GM12878 (cell line): Measurements from ENCODE around the gene CD3G. TPM values are rescaled to one million over a fixed set of nuclear protein-coding genes. Genes with fewer than 3 reads are reported as not detected.
A peak's percentile ranks its signal among the peaks of the same experiment; 100 is the strongest.

Experiments
- ATAC-seq: fragments of 200-7000 bp; cut with Tn5 transposase; 3 replicates; pipeline ENCODE4 v1.9.1; 2020; ENCODE audit warnings: mild to moderate bottlenecking, moderate library complexity
- BruUV-seq: library from RNA; stranded (reverse); fragments of 400-500 nt; replicated peaks from 2 replicates; lab custom pipeline; 2021; lab: Mats Ljungman, UMichigan
- CTCF ChIA-PET: fragments of 300-600 bp; sonication (Branson Sonifier 250); formaldehyde crosslinking; extraction: SDS; loops from one replicate; lab custom pipeline; 2021; ENCODE audit warnings: inconsistent platforms; lab: Yijun Ruan, JAX
- POLR2A ChIA-PET: fragments of 350-600 bp; formaldehyde crosslinking; extraction: SDS; loops from one replicate; lab custom pipeline; 2021; ENCODE audit warnings: inconsistent platforms; lab: Charles Lee
- RAD21 ChIA-PET: fragments of 300-600 bp; sonication (Branson Sonifier 250); formaldehyde crosslinking; loops from one replicate; lab custom pipeline; 2023; ENCODE audit warnings: antibody characterized with exemption; ENCODE audit not compliant: unreplicated experiment; lab: Charles Lee
- SMC1A ChIA-PET: fragments of 300-600 bp; sonication (Branson Sonifier 250); formaldehyde crosslinking; loops from one replicate; lab custom pipeline; 2023; ENCODE audit not compliant: unreplicated experiment, uncharacterized antibody; lab: Charles Lee
- DNase-seq: peaks from one replicate; pipeline ENCODE4 v3.0.0-alpha.2; 2011; ENCODE audit warnings: low read depth, low spot score
- FAIRE-seq: peaks from 3 replicates; lab custom pipeline; 2011; peaks lifted over from hg19 to GRCh38; lab: Jason Lieb, UNC
- H2AFZ ChIP-seq: 2 replicates; pipeline ENCODE4 v1.6.0; 2011; ENCODE audit warnings: low read depth, low read length, control low read depth; ENCODE audit not compliant: control insufficient read depth
- H3K27ac ChIP-seq: 2 replicates; pipeline ENCODE4 v1.5.1; 2011; ENCODE audit warnings: control low read depth; ENCODE audit not compliant: control insufficient read depth, insufficient read depth
- H3K27me3 ChIP-seq, 2 experiments: replicated peaks in 1 of 2; 2 replicates each; pipeline versions ENCODE4 v1.6.0 to v1.6.1; 2011; ENCODE audit warnings: low read length in 1 of 2; ENCODE audit not compliant: control insufficient read depth in 2 of 2, insufficient read depth in 2 of 2
- H3K36me3 ChIP-seq, 2 experiments: 2 replicates each; pipeline ENCODE4 v1.5.1; 2011; ENCODE audit warnings: low read length in 1 of 2; ENCODE audit not compliant: control insufficient read depth in 2 of 2, insufficient read depth in 2 of 2
- H3K4me1 ChIP-seq: 2 replicates; pipeline ENCODE4 v1.6.1; 2011; ENCODE audit warnings: mild to moderate bottlenecking, low read length, moderate library complexity, mixed read lengths; ENCODE audit not compliant: control insufficient read depth, insufficient read depth
- H3K4me2 ChIP-seq: 2 replicates; pipeline ENCODE4 v1.6.0; 2011; ENCODE audit warnings: control low read depth; ENCODE audit not compliant: control insufficient read depth, insufficient read depth
- H3K4me3 ChIP-seq: fragments of 200-600 bp; sonication (generic); 2 replicates; pipeline ENCODE4 v1.5.1; 2016
- H3K79me2 ChIP-seq: 2 replicates; pipeline ENCODE4 v1.6.0; 2011; ENCODE audit warnings: low read length; ENCODE audit not compliant: control insufficient read depth, insufficient read depth
- H3K9ac ChIP-seq: 2 replicates; pipeline ENCODE4 v1.8.0; 2011; ENCODE audit warnings: low read length, control low read depth, mixed read lengths; ENCODE audit not compliant: control insufficient read depth, insufficient read depth
- H3K9me3 ChIP-seq: replicated peaks from 3 replicates; pipeline ENCODE4 v1.5.1; 2011; ENCODE audit warnings: mild to moderate bottlenecking, low read length; ENCODE audit not compliant: control insufficient read depth, insufficient read depth
- H4K20me1 ChIP-seq: 2 replicates; pipeline ENCODE4 v1.6.0; 2011; ENCODE audit not compliant: control insufficient read depth, insufficient read depth
- BCL11A ChIP-seq: IDR thresholded peaks from 2 replicates; pipeline ENCODE4 v1.6.1; 2011; ENCODE audit warnings: low read depth, low read length
- CTCF ChIP-seq, 3 experiments: IDR thresholded peaks in 2 of 3; conservative IDR thresholded peaks in 1 of 3; 2 replicates each; pipeline ENCODE4 v1.5.1; 2011; ENCODE audit warnings: low read depth in 3 of 3, low read length in 3 of 3, mild to moderate bottlenecking in 3 of 3, control low read depth in 2 of 3, moderate library complexity in 2 of 3, inconsistent platforms in 1 of 3, mixed read lengths in 1 of 3; ENCODE audit not compliant: control insufficient read depth in 2 of 3, insufficient read depth in 1 of 3; ENCODE audit errors: extremely low read depth in 1 of 3
- RAD21 ChIP-seq: IDR thresholded peaks from 2 replicates; pipeline ENCODE4 v1.6.1; 2011; ENCODE audit warnings: mild to moderate bottlenecking, low read depth, low read length, moderate library complexity; ENCODE audit not compliant: insufficient read depth
- SMC3 ChIP-seq: IDR thresholded peaks from 2 replicates; pipeline ENCODE4 v1.6.1; 2011; ENCODE audit warnings: low read length, improper control_type of control experiment, borderline replicate concordance
- WGBS: methylation state at CpG from one replicate; pipeline ENCODE4 v1.1.6; 2016; ENCODE audit warnings: low lambda C conversion rate; ENCODE audit not compliant: insufficient replicate concordance, insufficient coverage; ENCODE audit errors: missing lambda C conversion rate; 5-methylcytosine and 5-hydroxymethylcytosine counted together
- in situ Hi-C: fragments of 300-500 bp; cut with MboI; formaldehyde crosslinking; loops from 9 replicates; pipeline ENCODE4 v1.14.3; 2018; ENCODE audit warnings: mixed read lengths
- intact Hi-C: fragments of 100-400 bp; cut with micrococcal nuclease; formaldehyde crosslinking; loops from one replicate; pipeline ENCODE4 v1.14.2; 2022; ENCODE audit not compliant: unreplicated experiment
- polyA plus RNA-seq, 11 experiments: library from polyadenylated mRNA; depleted of rRNA in 4 of 11; unstranded in 6 of 11; stranded (reverse) in 5 of 11; fragments of >200 nt; fragmentation: Nextera tagmentation in 4 of 11; fragmentation: Illumina TruSeq in 1 of 11; extraction: Ambion mirVana in 4 of 11; extraction: Trizol in 1 of 11; gene quantifications; 1 replicate in 1 of 11; 2 replicates in 10 of 11; pipeline versions ENCODE4 v1.2.1 to v1.2.3, GENCODE V29; 2011 to 2016; ENCODE audit warnings: inconsistent platforms in 2 of 11, missing spikeins in 2 of 11, low read depth in 1 of 11
- total RNA-seq, 4 experiments: library from RNA; depleted of rRNA in 3 of 4; stranded (reverse); fragments of >200 nt in 3 of 4; fragmentation: Illumina TruSeq in 1 of 4; extraction: Trizol in 1 of 4; gene quantifications; 2 replicates each; pipeline versions ENCODE4 v1.2.1 to v1.2.3, GENCODE V29; 2013 to 2021

CD3G gene
- total and polyA plus RNA-seq, 10 of the 15 experiments (the other 5 are each of a cell fraction or from before 2014, with no cell fraction given), result 0.10 to 0.16 (median 0.13) TPM; not detected in 7

GRCh38 chr11:118295815-118296454, 48.2 kb upstream of the CD3G start:
- in situ Hi-C loops, result no loop called here

More at GRCh38 chr11:118295815-118296454, 48.2 kb upstream of the CD3G start:
- Histone ChIP-seq H3K27me3 (no peaks in the 10 kb centered on the region; a peak in 1 of 4 replicates), H3K27ac (no peak overlapping the region), H3K9me3 (no peaks in the 10 kb centered on the region; the same call in 2 of the 3 replicates), H3K4me1 (no peaks in the 10 kb centered on the region), H3K79me2 (no peaks in the 10 kb centered on the region), H3K4me3 (no peak overlapping the region), H2AFZ (no peak overlapping the region; the same call in 1 of the 2 replicates), H4K20me1 (no peaks in the 10 kb centered on the region), H3K4me2 (no peak overlapping the region), H3K9ac (no peak overlapping the region), H3K36me3 (no peaks in the 10 kb centered on the region)
- FAIRE-seq (peak; percentile 47), DNase-seq (no peak), ATAC-seq (peak; percentile 88)
- CTCF ChIA-PET, result interaction anchor here (0.7 to 3.3 kb wide), 45 partner anchors 8 to 220 kb away, joined by 3 to 72 read pairs (median 5); partner anchors contain the start of genes CD3E and UBE4A
- TF ChIP-seq BCL11A (no peak), SMC3 (peak; percentile 73), CTCF (IDR thresholded peaks at IDR 0.05 in 2 of 3, conservative IDR thresholded peaks at IDR 0.05 in 1 of 3; ENCODE audit: control insufficient read depth in 2 of 3, extremely low read depth in 1 of 3, insufficient read depth in 1 of 3, low read depth in 3 of 3, low read length in 3 of 3) (peak; percentile 60 to 64 (median 60); a peak in 5 of 6 replicates), RAD21 (peak; percentile 66)
- 7% methylated on average over 3 of the region's 3 CpGs for WGBS
- RAD21 ChIA-PET, result interaction anchor here (0.6 to 3.0 kb wide), 16 partner anchors 9 to 192 kb away, joined by 3 to 20 read pairs (median 4); partner anchors contain the start of genes JAML, MPZL3 and UBE4A
- intact Hi-C loops, result loop anchor here (2.0 to 10.0 kb wide), 3 partner anchors 57 to 279 kb away; partner anchors contain the start of gene ARCN1
- BruUV-seq, result no TSS peak
- POLR2A ChIA-PET, result interaction anchor here (1.0 to 1.1 kb wide), 2 partner anchors 12 to 19 kb away, joined by 3 read pairs; no protein-coding TSS in a partner anchor
- SMC1A ChIA-PET, result interaction anchor here (0.6 to 2.4 kb wide), 34 partner anchors 8 to 193 kb away, joined by 3 to 31 read pairs (median 4); partner anchors contain the start of genes CD3E and UBE4A
